H9 (cell line): ENCODE results near the gene RPL22. TPM values are rescaled to one million over a fixed set of nuclear protein-coding genes. Genes with fewer than 3 reads are reported as not detected.

ENCODE experiments used
- DNase-seq: peaks from one replicate; pipeline ENCODE4 v3.0.0-alpha.2; 2017
- H2AFZ ChIP-seq: one replicate; pipeline ENCODE4 v1.6.1; 2013; ENCODE audit warnings: mild to moderate bottlenecking, low read length, control low read depth, moderate library complexity
- H2AK5ac ChIP-seq: 2 replicates; pipeline ENCODE4 v1.6.1; 2013; ENCODE audit warnings: low read length, control low read depth, mixed read lengths; ENCODE audit not compliant: insufficient read length
- H2BK120ac ChIP-seq: one replicate; pipeline ENCODE4 v1.6.1; 2013; ENCODE audit warnings: low read depth, mild to moderate bottlenecking, low read length, control low read depth, inconsistent platforms; ENCODE audit not compliant: poor library complexity, severe bottlenecking
- H2BK12ac ChIP-seq: 2 replicates; pipeline ENCODE4 v1.6.1; 2013; ENCODE audit warnings: low read length, control low read depth, mixed read lengths, low read depth; ENCODE audit not compliant: insufficient read length
- H2BK15ac ChIP-seq: 2 replicates; pipeline ENCODE4 v1.6.1; 2013; ENCODE audit warnings: low read depth, low read length, control low read depth
- H2BK20ac ChIP-seq: one replicate; pipeline ENCODE4 v1.6.1; 2013; ENCODE audit warnings: low read depth, mild to moderate bottlenecking, low read length, control low read depth, inconsistent platforms; ENCODE audit not compliant: poor library complexity, severe bottlenecking
- H2BK5ac ChIP-seq: 2 replicates; pipeline ENCODE4 v1.6.1; 2013; ENCODE audit warnings: low read length, control low read depth, mixed read lengths; ENCODE audit not compliant: insufficient read length
- H3K14ac ChIP-seq: 2 replicates; pipeline ENCODE4 v1.6.1; 2013; ENCODE audit warnings: low read length, control low read depth; ENCODE audit not compliant: insufficient read depth
- H3K18ac ChIP-seq: 2 replicates; pipeline ENCODE4 v1.6.1; 2013; ENCODE audit warnings: low read depth, mild to moderate bottlenecking, mixed read lengths, low read length, control low read depth; ENCODE audit not compliant: insufficient read length
- H3K23ac ChIP-seq: 2 replicates; pipeline ENCODE4 v1.6.1; 2013; ENCODE audit warnings: low read length, control low read depth, mixed read lengths, low read depth; ENCODE audit not compliant: insufficient read length
- H3K23me2 ChIP-seq: 2 replicates; pipeline ENCODE4 v1.6.1; 2013; ENCODE audit warnings: low read depth, mild to moderate bottlenecking, mixed read lengths, low read length, control low read depth; ENCODE audit not compliant: insufficient read length, poor library complexity, severe bottlenecking
- H3K27ac ChIP-seq: 2 replicates; pipeline ENCODE4 v1.5.1; 2013; ENCODE audit warnings: low read length, control low read depth, mixed read lengths, low read depth; ENCODE audit not compliant: insufficient read length
- H3K27me3 ChIP-seq: 2 replicates; pipeline ENCODE4 v1.6.1; 2013; ENCODE audit warnings: low read length, control low read depth, inconsistent platforms; ENCODE audit not compliant: insufficient read depth
- H3K4ac ChIP-seq: 2 replicates; pipeline ENCODE4 v1.6.1; 2013; ENCODE audit warnings: low read depth, mild to moderate bottlenecking, control low read depth, inconsistent platforms, low read length, moderate library complexity
- H3K4me1 ChIP-seq: 2 replicates; pipeline ENCODE4 v1.6.1; 2013; ENCODE audit warnings: low read length, control low read depth, inconsistent platforms; ENCODE audit not compliant: insufficient read depth
- H3K4me2 ChIP-seq: 2 replicates; pipeline ENCODE4 v1.6.1; 2013; ENCODE audit warnings: low read length, control low read depth, mixed read lengths; ENCODE audit not compliant: insufficient read length, insufficient read depth
- H3K56ac ChIP-seq: 2 replicates; pipeline ENCODE4 v1.6.1; 2013; ENCODE audit warnings: low read depth, mild to moderate bottlenecking, mixed read lengths, low read length, control low read depth; ENCODE audit not compliant: insufficient read length
- H3K79me1 ChIP-seq: 2 replicates; pipeline ENCODE4 v1.6.1; 2013; ENCODE audit warnings: low read depth, mild to moderate bottlenecking, moderate library complexity, low read length, control low read depth, inconsistent platforms; ENCODE audit not compliant: insufficient read depth, poor library complexity, severe bottlenecking
- H3K79me2 ChIP-seq: 2 replicates; pipeline ENCODE4 v1.6.1; 2013; ENCODE audit warnings: low read length, control low read depth, inconsistent platforms; ENCODE audit not compliant: insufficient read depth
- H3K9ac ChIP-seq: 2 replicates; pipeline ENCODE4 v1.6.1; 2013; ENCODE audit warnings: low read length, control low read depth, mixed read lengths; ENCODE audit not compliant: insufficient read length; ENCODE audit errors: extremely low read depth
- H3K9me3 ChIP-seq: one replicate; pipeline ENCODE4 v1.6.1; 2013; ENCODE audit warnings: low read depth, low read length, inconsistent platforms; ENCODE audit not compliant: control insufficient read depth
- H3T11ph ChIP-seq: one replicate; pipeline ENCODE4 v1.6.1; 2013; ENCODE audit warnings: mild to moderate bottlenecking, low read length, control low read depth, inconsistent platforms
- H4K20me1 ChIP-seq: one replicate; pipeline ENCODE4 v1.6.1; 2013; ENCODE audit not compliant: control insufficient read depth, insufficient read length, insufficient read depth
- H4K5ac ChIP-seq: 2 replicates; pipeline ENCODE4 v1.6.1; 2013; ENCODE audit warnings: low read depth, mild to moderate bottlenecking, mixed read lengths, low read length, control low read depth; ENCODE audit not compliant: insufficient read length
- H4K8ac ChIP-seq: replicated peaks from 2 replicates; pipeline ENCODE4 v1.6.1; 2013; ENCODE audit warnings: low read length, control low read depth, mixed read lengths, low read depth; ENCODE audit not compliant: insufficient read length
- H4K91ac ChIP-seq: 2 replicates; pipeline ENCODE4 v1.6.1; 2013; ENCODE audit warnings: low read depth, mild to moderate bottlenecking, moderate library complexity, mixed read lengths, low read length, control low read depth; ENCODE audit not compliant: insufficient read length
- H3K27ac Mint-ChIP-seq, 3 experiments: 2 replicates in 2 of 3; 3 replicates in 1 of 3; pipeline ENCODE4 v1.8.0; 2020 to 2021; ENCODE audit warnings: mixed read lengths in 3 of 3, mild to moderate bottlenecking in 1 of 3, moderate library complexity in 1 of 3
- H3K27me3 Mint-ChIP-seq: 2 replicates; pipeline ENCODE4 v1.8.0; 2021; ENCODE audit warnings: low read depth, mild to moderate bottlenecking, moderate library complexity, mixed read lengths
- H3K36me3 Mint-ChIP-seq, 3 experiments: 2 replicates in 2 of 3; 3 replicates in 1 of 3; pipeline ENCODE4 v1.8.0; 2020 to 2021; ENCODE audit warnings: low read depth in 3 of 3, mixed read lengths in 3 of 3; ENCODE audit not compliant: insufficient read depth in 1 of 3
- H3K4me1 Mint-ChIP-seq, 2 experiments: 2 replicates each; pipeline ENCODE4 v1.8.0; 2020; ENCODE audit warnings: mixed read lengths in 2 of 2
- H3K4me3 Mint-ChIP-seq, 2 experiments: 2 replicates in 1 of 2; 3 replicates in 1 of 2; pipeline ENCODE4 v1.8.0; 2020 to 2021; ENCODE audit warnings: mild to moderate bottlenecking in 2 of 2, mixed read lengths in 2 of 2, moderate library complexity in 1 of 2
- H3K9me3 Mint-ChIP-seq, 2 experiments: 2 replicates in 1 of 2; 3 replicates in 1 of 2; pipeline ENCODE4 v1.8.0; 2020; ENCODE audit warnings: mild to moderate bottlenecking in 2 of 2, mixed read lengths in 2 of 2, moderate library complexity in 1 of 2
- WGBS: extraction: QIAGEN DNeasy Blood & Tissue Kit; methylation state at CpG from one replicate; pipeline ENCODE4 v1.1.7; 2013; ENCODE audit warnings: missing lambda C conversion rate, low lambda C conversion rate, mixed read lengths; ENCODE audit not compliant: insufficient read length; ENCODE audit errors: extremely low coverage; 5-methylcytosine and 5-hydroxymethylcytosine counted together
- total RNA-seq: library from RNA; stranded (reverse); gene quantifications from 2 replicates; pipeline ENCODE4 v1.2.1, GENCODE V29; 2021
- TF ChIP-seq, protein P1 (sequence below): fragments of 200-600 bp; sonication (generic); conservative IDR thresholded peaks from 3 replicates; pipeline ENCODE4 v1.8.0; 2021; ENCODE audit warnings: antibody characterized with exemption, mild to moderate bottlenecking

Gene RPL22
- total RNA-seq, 1 experiment from 2014 or later, result 582 TPM

DNA sequence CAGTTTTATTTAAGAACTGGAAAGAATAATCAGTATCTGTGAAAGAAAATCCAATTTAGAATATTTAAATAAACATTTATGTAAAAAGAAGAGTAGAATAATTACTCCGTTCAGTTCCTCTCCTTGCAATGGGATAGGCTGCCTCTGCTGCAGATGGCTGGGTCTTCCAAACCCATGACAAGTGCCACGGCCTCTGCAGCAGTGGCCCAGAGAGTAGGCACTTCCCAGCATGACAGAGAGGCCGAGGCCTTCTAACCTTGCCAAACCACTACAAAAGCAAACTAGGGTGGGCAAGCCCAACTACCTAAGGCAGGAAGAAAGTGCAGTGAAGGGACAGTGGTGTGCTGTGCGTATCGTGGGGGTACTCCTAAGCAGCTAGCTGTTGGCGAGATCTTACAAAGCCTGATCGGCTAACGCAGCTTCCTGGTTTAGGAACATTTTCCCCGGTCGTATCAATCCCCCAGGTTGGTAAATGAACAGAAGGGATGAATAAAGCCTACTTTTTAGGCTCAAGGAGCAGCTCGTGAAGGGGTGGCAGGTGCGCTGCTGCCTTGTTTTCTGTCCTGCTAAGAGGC lies 21.9 kb upstream of the RPL22 start:
- Histone ChIP-seq H4K8ac (no peak overlapping the region), H3K9me3 (no peaks in the 10 kb centered on the region)
- TF ChIP-seq, protein P1, sequence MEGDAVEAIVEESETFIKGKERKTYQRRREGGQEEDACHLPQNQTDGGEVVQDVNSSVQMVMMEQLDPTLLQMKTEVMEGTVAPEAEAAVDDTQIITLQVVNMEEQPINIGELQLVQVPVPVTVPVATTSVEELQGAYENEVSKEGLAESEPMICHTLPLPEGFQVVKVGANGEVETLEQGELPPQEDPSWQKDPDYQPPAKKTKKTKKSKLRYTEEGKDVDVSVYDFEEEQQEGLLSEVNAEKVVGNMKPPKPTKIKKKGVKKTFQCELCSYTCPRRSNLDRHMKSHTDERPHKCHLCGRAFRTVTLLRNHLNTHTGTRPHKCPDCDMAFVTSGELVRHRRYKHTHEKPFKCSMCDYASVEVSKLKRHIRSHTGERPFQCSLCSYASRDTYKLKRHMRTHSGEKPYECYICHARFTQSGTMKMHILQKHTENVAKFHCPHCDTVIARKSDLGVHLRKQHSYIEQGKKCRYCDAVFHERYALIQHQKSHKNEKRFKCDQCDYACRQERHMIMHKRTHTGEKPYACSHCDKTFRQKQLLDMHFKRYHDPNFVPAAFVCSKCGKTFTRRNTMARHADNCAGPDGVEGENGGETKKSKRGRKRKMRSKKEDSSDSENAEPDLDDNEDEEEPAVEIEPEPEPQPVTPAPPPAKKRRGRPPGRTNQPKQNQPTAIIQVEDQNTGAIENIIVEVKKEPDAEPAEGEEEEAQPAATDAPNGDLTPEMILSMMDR, result no peak

More for the DNA sequence above, 21.9 kb upstream of the RPL22 start:
- H2AK5ac ChIP-seq, result no peak overlapping the region
- no peaks in the 10 kb centered on the region for H4K20me1 ChIP-seq
- no peaks in the 10 kb centered on the region for H3K23me2 ChIP-seq
- no peak overlapping the region for H3K4me3 Mint-ChIP-seq
- no peak overlapping the region for H3K27ac ChIP-seq
- H3K14ac ChIP-seq, result no peak overlapping the region
- H3K4ac ChIP-seq, result no peak overlapping the region
- peaks cover 30 to 54% (median 36%) of the 10 kb centered on the region in 3 experiments; a peak in 6 of 7 replicates for H3K36me3 Mint-ChIP-seq
- H3T11ph ChIP-seq, result no peak overlapping the region
- no CpG with 5 or more reads among the region's 12 CpGs for WGBS
- peaks cover 2 to 6% of the 10 kb centered on the region in 2 experiments; a peak in 2 of 4 replicates for H3K4me1 Mint-ChIP-seq
- no peak overlapping the region for H4K91ac ChIP-seq
- no peak overlapping the region for H3K4me2 ChIP-seq
- H2BK5ac ChIP-seq, result no peak overlapping the region
- no peak overlapping the region for H3K9ac ChIP-seq
- no peak overlapping the region for H3K18ac ChIP-seq
- H3K4me1 ChIP-seq, result no peaks in the 10 kb centered on the region
- no peak overlapping the region for H4K5ac ChIP-seq
- no peak for DNase-seq
- peak overlapping the region in 1 of 3 experiments; percentile 81; a peak in 2 of 7 replicates for H3K27ac Mint-ChIP-seq
- H3K23ac ChIP-seq, result no peak overlapping the region
- H3K56ac ChIP-seq, result no peak overlapping the region
- no peak overlapping the region for H2BK12ac ChIP-seq
- peaks cover 3% of the 10 kb centered on the region for H3K79me1 ChIP-seq
- peaks cover 2% of the 10 kb centered on the region for H3K27me3 Mint-ChIP-seq
- no peaks in the 10 kb centered on the region for H3K79me2 ChIP-seq
- H3K9me3 Mint-ChIP-seq, result no peaks in the 10 kb centered on the region
- H3K27me3 ChIP-seq, result no peaks in the 10 kb centered on the region
- H2AFZ ChIP-seq, result no peak overlapping the region
- H2BK120ac ChIP-seq, result no peak overlapping the region
- H2BK15ac ChIP-seq, result no peak overlapping the region
- no peak overlapping the region for H2BK20ac ChIP-seq
